ENCODE data around the gene ERO1B. TPM values are rescaled to one million over a fixed set of nuclear protein-coding genes. Genes with fewer than 3 reads are reported as not detected.

The ERO1B gene
- total RNA-seq, 1 experiment from 2014 or later, result 3.2 TPM

DNA sequence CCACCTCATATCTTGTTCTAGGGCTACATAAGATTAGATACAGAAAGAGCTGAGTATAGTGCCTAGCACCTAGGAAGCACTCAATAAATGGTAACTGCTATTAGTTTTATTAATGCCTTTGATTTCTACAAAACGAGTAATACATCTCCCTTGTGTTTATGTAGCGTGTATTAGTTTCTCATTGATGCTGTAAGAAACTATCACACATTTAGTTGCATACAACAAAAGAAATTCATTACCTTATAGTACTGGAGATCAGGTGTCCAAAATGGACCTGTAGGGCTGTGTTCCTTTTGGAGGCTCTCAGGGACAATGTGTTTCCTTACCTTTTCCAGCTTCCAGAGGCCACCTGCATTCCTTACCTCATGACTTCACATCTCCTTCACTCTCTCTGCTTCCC is 961 bp upstream of the ERO1B start:
- no peak for ATAC-seq
- Mint-ChIP-seq H3K9me3 (peaks cover 2% of the 10 kb centered on the region; the same call in 1 of the 2 replicates), H3K4me3 (peak overlapping the region; percentile 82), H3K27ac (no peak overlapping the region), H3K4me1 (peaks cover 17% of the 10 kb centered on the region), H3K27me3 (ENCODE audit: low read depth) (peaks cover 44% of the 10 kb centered on the region), H3K36me3 (no peaks in the 10 kb centered on the region)
- ChIA-PET POLR2A (no interaction called here), CTCF (interaction anchor here (0.6 kb wide), 1 partner anchor 326 kb away, joined by 4 read pairs; no protein-coding TSS in a partner anchor)
- no peak for DNase-seq (ENCODE audit: low spot score)
- no peak for TF ChIP-seq GABPB1 (CRISPR knock-in tag; IDR thresholded peaks at IDR 0.05)
- TF ChIP-seq, protein P1, sequence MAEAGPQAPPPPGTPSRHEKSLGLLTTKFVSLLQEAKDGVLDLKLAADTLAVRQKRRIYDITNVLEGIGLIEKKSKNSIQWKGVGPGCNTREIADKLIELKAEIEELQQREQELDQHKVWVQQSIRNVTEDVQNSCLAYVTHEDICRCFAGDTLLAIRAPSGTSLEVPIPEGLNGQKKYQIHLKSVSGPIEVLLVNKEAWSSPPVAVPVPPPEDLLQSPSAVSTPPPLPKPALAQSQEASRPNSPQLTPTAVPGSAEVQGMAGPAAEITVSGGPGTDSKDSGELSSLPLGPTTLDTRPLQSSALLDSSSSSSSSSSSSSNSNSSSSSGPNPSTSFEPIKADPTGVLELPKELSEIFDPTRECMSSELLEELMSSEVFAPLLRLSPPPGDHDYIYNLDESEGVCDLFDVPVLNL (CRISPR knock-in tag; IDR thresholded peaks at IDR 0.05; ENCODE audit: borderline replicate concordance, low read depth), result no peak
- TF ChIP-seq MXD4 (CRISPR knock-in tag; IDR thresholded peaks at IDR 0.05; ENCODE audit: borderline replicate concordance), result no peak
- TF ChIP-seq TCF7 (CRISPR knock-in tag; IDR thresholded peaks at IDR 0.05; ENCODE audit: low read depth), result no peak
- TF ChIP-seq ZNF416 (CRISPR knock-in tag; IDR thresholded peaks at IDR 0.05), result no peak
- no peak for TF ChIP-seq NR1H2 (CRISPR knock-in tag; IDR thresholded peaks at IDR 0.05)
- no peak for TF ChIP-seq ATF1 (CRISPR knock-in tag; IDR thresholded peaks at IDR 0.05)
- TF ChIP-seq ZNF671 (CRISPR knock-in tag; IDR thresholded peaks at IDR 0.05), result no peak
- TF ChIP-seq, protein P2, sequence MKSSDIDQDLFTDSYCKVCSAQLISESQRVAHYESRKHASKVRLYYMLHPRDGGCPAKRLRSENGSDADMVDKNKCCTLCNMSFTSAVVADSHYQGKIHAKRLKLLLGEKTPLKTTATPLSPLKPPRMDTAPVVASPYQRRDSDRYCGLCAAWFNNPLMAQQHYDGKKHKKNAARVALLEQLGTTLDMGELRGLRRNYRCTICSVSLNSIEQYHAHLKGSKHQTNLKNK (CRISPR knock-in tag; IDR thresholded peaks at IDR 0.05), result no peak
- no peak for TF ChIP-seq MYBL2 (CRISPR knock-in tag; IDR thresholded peaks at IDR 0.05)
- TF ChIP-seq, protein P3, sequence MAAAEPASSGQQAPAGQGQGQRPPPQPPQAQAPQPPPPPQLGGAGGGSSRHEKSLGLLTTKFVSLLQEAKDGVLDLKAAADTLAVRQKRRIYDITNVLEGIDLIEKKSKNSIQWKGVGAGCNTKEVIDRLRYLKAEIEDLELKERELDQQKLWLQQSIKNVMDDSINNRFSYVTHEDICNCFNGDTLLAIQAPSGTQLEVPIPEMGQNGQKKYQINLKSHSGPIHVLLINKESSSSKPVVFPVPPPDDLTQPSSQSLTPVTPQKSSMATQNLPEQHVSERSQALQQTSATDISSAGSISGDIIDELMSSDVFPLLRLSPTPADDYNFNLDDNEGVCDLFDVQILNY (CRISPR knock-in tag; IDR thresholded peaks at IDR 0.05), result no peak
- no peak for TF ChIP-seq GTF2I (CRISPR knock-in tag; conservative IDR thresholded peaks at IDR 0.05)
- TF ChIP-seq, protein P4, sequence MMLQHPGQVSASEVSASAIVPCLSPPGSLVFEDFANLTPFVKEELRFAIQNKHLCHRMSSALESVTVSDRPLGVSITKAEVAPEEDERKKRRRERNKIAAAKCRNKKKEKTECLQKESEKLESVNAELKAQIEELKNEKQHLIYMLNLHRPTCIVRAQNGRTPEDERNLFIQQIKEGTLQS (CRISPR knock-in tag; conservative IDR thresholded peaks at IDR 0.05), result no peak
- no peak for TF ChIP-seq CREM (CRISPR knock-in tag; IDR thresholded peaks at IDR 0.05)
- TF ChIP-seq, protein P5, sequence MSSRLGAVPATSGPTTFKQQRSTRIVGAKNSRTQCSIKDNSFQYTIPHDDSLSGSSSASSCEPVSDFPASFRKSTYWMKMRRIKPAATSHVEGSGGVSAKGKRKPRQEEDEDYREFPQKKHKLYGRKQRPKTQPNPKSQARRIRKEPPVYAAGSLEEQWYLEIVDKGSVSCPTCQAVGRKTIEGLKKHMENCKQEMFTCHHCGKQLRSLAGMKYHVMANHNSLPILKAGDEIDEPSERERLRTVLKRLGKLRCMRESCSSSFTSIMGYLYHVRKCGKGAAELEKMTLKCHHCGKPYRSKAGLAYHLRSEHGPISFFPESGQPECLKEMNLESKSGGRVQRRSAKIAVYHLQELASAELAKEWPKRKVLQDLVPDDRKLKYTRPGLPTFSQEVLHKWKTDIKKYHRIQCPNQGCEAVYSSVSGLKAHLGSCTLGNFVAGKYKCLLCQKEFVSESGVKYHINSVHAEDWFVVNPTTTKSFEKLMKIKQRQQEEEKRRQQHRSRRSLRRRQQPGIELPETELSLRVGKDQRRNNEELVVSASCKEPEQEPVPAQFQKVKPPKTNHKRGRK (CRISPR knock-in tag; IDR thresholded peaks at IDR 0.05; ENCODE audit: borderline replicate concordance), result no peak

DNA sequence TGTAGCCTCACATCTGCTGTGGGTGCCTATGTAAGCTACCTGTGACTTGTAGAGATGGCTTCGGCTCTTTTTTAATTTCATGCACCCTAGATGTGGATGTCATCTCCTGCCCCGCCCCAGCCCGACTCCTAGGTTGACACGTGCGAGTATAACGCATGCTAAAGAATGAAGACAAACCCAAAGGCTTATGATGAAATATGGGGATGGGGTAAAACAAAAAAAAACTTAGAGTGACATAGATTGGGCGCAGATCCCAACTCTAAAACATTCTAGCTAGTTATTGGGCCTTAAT is 613 bp upstream of the ERO1B start:
- no peak for ATAC-seq
- ChIA-PET POLR2A (interaction anchor here (0.6 kb wide), 1 partner anchor 776 kb away, joined by 3 read pairs; no protein-coding TSS in a partner anchor), CTCF (interaction anchor here (0.6 kb wide), 1 partner anchor 327 kb away, joined by 4 read pairs; no protein-coding TSS in a partner anchor)
- no peak for TF ChIP-seq FOXP1 (CRISPR knock-in tag; IDR thresholded peaks at IDR 0.05; ENCODE audit: borderline replicate concordance)
- no peak for TF ChIP-seq NR2C2 (CRISPR knock-in tag; IDR thresholded peaks at IDR 0.05)
- no peak for TF ChIP-seq ETV6 (CRISPR knock-in tag; IDR thresholded peaks at IDR 0.05)
- no peak for TF ChIP-seq ZBTB21 (CRISPR knock-in tag; IDR thresholded peaks at IDR 0.05; ENCODE audit: borderline replicate concordance)
- TF ChIP-seq, protein P4 (CRISPR knock-in tag; conservative IDR thresholded peaks at IDR 0.05), result no peak
- no peak for TF ChIP-seq CBFB (CRISPR knock-in tag; IDR thresholded peaks at IDR 0.05; ENCODE audit: low read depth)
- TF ChIP-seq, protein P6, sequence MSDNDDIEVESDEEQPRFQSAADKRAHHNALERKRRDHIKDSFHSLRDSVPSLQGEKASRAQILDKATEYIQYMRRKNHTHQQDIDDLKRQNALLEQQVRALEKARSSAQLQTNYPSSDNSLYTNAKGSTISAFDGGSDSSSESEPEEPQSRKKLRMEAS (CRISPR knock-in tag; IDR thresholded peaks at IDR 0.05), result no peak
- no peak for TF ChIP-seq NFYB (CRISPR knock-in tag; conservative IDR thresholded peaks at IDR 0.05; ENCODE audit: low read depth)
- TF ChIP-seq NR3C1 (CRISPR knock-in tag; conservative IDR thresholded peaks at IDR 0.05; ENCODE audit: low read depth), result no peak
- TF ChIP-seq, protein P7, sequence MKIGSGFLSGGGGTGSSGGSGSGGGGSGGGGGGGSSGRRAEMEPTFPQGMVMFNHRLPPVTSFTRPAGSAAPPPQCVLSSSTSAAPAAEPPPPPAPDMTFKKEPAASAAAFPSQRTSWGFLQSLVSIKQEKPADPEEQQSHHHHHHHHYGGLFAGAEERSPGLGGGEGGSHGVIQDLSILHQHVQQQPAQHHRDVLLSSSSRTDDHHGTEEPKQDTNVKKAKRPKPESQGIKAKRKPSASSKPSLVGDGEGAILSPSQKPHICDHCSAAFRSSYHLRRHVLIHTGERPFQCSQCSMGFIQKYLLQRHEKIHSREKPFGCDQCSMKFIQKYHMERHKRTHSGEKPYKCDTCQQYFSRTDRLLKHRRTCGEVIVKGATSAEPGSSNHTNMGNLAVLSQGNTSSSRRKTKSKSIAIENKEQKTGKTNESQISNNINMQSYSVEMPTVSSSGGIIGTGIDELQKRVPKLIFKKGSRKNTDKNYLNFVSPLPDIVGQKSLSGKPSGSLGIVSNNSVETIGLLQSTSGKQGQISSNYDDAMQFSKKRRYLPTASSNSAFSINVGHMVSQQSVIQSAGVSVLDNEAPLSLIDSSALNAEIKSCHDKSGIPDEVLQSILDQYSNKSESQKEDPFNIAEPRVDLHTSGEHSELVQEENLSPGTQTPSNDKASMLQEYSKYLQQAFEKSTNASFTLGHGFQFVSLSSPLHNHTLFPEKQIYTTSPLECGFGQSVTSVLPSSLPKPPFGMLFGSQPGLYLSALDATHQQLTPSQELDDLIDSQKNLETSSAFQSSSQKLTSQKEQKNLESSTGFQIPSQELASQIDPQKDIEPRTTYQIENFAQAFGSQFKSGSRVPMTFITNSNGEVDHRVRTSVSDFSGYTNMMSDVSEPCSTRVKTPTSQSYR (CRISPR knock-in tag; IDR thresholded peaks at IDR 0.05), result no peak
- TF ChIP-seq CREB1 (CRISPR knock-in tag; IDR thresholded peaks at IDR 0.05), result no peak
- TF ChIP-seq, protein P3 (CRISPR knock-in tag; IDR thresholded peaks at IDR 0.05), result no peak
- TF ChIP-seq SP1 (CRISPR knock-in tag; conservative IDR thresholded peaks at IDR 0.05), result no peak
- no peak for TF ChIP-seq GTF2I (CRISPR knock-in tag; conservative IDR thresholded peaks at IDR 0.05)

More for the DNA sequence above, 613 bp upstream of the ERO1B start:
- peaks cover 44% of the 10 kb centered on the region for H3K27me3 Mint-ChIP-seq (ENCODE audit: low read depth)
- no peak for DNase-seq (ENCODE audit: low spot score)
- no peaks in the 10 kb centered on the region for H3K36me3 Mint-ChIP-seq
- H3K4me3 Mint-ChIP-seq, result peak overlapping the region; percentile 82
- H3K27ac Mint-ChIP-seq, result 0 out of 2 replicates have a peak overlapping the region, but pooled peaks have one; percentile 49
- no peaks in the 10 kb centered on the region; the same call in 1 of the 2 replicates for H3K9me3 Mint-ChIP-seq
- H3K4me1 Mint-ChIP-seq, result peaks cover 14% of the 10 kb centered on the region

All from WTC11 (cell line).